Stimulated activated CD8-positive, alpha-beta memory T cell treated with anti-CD3 and anti-CD28 coated beads, Interleukin-7, amount 100 ng/mL, for 48 hours (primary cell): Measurements from ENCODE around the gene EFCAB8.
"Not testable (repeated sequence)": the region's sequence is repeated elsewhere in the genome, so short reads cannot be mapped to it uniquely, and the experiment has no call there.

Experiments used
- DNase-seq, 2 donors: peaks; one replicate each; pipeline ENCODE4 v3.0.0-alpha.2; 2020; ENCODE audit warnings: low read depth in 1 of 2; ENCODE audit errors: extremely low read depth in 1 of 2

Gene EFCAB8

GRCh38 chr20:32886652-32887051, 27.9 kb downstream of the EFCAB8 start:
- DNase-seq, result no peak

- no peak for DNase-seq
Measured at GRCh38 chr20:32887492-32887891, 28.8 kb downstream of the EFCAB8 start.

GRCh38 chr20:32888636-32889035, 29.9 kb downstream of the EFCAB8 start:
- DNase-seq, result no peak

- DNase-seq, result no peak
Measured at GRCh38 chr20:32889281-32889680, 30.6 kb downstream of the EFCAB8 start.

- no peak for DNase-seq
Measured at GRCh38 chr20:32891491-32891890, 32.8 kb downstream of the EFCAB8 start.

GRCh38 chr20:32891926-32892660, 33.4 kb downstream of the EFCAB8 start:
- DNase-seq, result no peak

- DNase-seq, result no peak
Measured at GRCh38 chr20:32893263-32894025, 34.7 kb downstream of the EFCAB8 start.

GRCh38 chr20:32894026-32894483, 35.3 kb downstream of the EFCAB8 start:
- DNase-seq, result no peak

GRCh38 chr20:32894711-32895355, 36.1 kb downstream of the EFCAB8 start:
- no peak for DNase-seq

- no peak for DNase-seq
Measured at GRCh38 chr20:32896521-32897280, 38.0 kb downstream of the EFCAB8 start.

GRCh38 chr20:32898729-32899128, 40.0 kb downstream of the EFCAB8 start:
- no peak for DNase-seq

GRCh38 chr20:32902456-32903420, 44.0 kb downstream of the EFCAB8 start:
- peak; percentile 37 for DNase-seq

- no peak for DNase-seq
Measured at GRCh38 chr20:32903666-32904175, 45.0 kb downstream of the EFCAB8 start.

- not testable (repeated sequence) for DNase-seq
Measured at GRCh38 chr20:32904678-32905077, 46.0 kb downstream of the EFCAB8 start.

GRCh38 chr20:32906200-32906599, 47.5 kb downstream of the EFCAB8 start:
- DNase-seq, result no peak

- no peak for DNase-seq
Measured at GRCh38 chr20:32906871-32907495, 48.3 kb downstream of the EFCAB8 start.

GRCh38 chr20:32907886-32908285, 49.2 kb downstream of the EFCAB8 start:
- no peak for DNase-seq

- no peak for DNase-seq
Measured at GRCh38 chr20:32908334-32909292, 49.9 kb downstream of the EFCAB8 start.
